Hypothalamus (tissue), 51 donors: ENCODE data around the gene TBC1D10A.

Experiments
- DNase-seq, 51 donors: peaks; one replicate each; lab custom pipeline; 2025; lab: John Stamatoyannopoulos, UW

The TBC1D10A gene

GRCh38 chr22:30250661-30251267, 76.0 kb downstream of the TBC1D10A start:
- no peak for DNase-seq

- DNase-seq = no peak
Observed at GRCh38 chr22:30250039-30250565, 76.6 kb downstream of the TBC1D10A start.

GRCh38 chr22:30249049-30250038, 77.4 kb downstream of the TBC1D10A start:
- DNase-seq = no peak

- no peak for DNase-seq
Observed at GRCh38 chr22:30248484-30248883, 78.3 kb downstream of the TBC1D10A start.

GRCh38 chr22:30247974-30248373, 78.8 kb downstream of the TBC1D10A start:
- DNase-seq = no peak

- DNase-seq = no peak
Observed at GRCh38 chr22:30247561-30247960, 79.2 kb downstream of the TBC1D10A start.

GRCh38 chr22:30246814-30247376, 79.8 kb downstream of the TBC1D10A start:
- no peak for DNase-seq

- DNase-seq = peak in 2 of 51 donors; percentile 15 to 22
Observed at GRCh38 chr22:30245985-30246813, 80.5 kb downstream of the TBC1D10A start, which contains the start of gene LIF. Gene LIF, minus strand, starts transcription at chr22:30246759. Its CDS starts 64 bp downstream, at chr22:30246695.

- DNase-seq = no peak
Observed at GRCh38 chr22:30245181-30245984, 81.4 kb downstream of the TBC1D10A start.

GRCh38 chr22:30244641-30245040, 82.1 kb downstream of the TBC1D10A start:
- no peak for DNase-seq

GRCh38 chr22:30244066-30244465, 82.7 kb downstream of the TBC1D10A start:
- DNase-seq = no peak

- no peak for DNase-seq
Observed at GRCh38 chr22:30243661-30244060, 83.1 kb downstream of the TBC1D10A start.
